GM19452 (cell line): ENCODE results near the gene KCNJ12.
"Not testable (repeated sequence)": the region's sequence is repeated elsewhere in the genome, so short reads cannot be mapped to it uniquely, and the experiment has no call there.

ENCODE experiments used
- ATAC-seq: cut with Tn5 transposase; IDR thresholded peaks from one replicate; pipeline ENCODE4 v1.9.1; 2021; ENCODE audit not compliant: unreplicated experiment

The KCNJ12 gene

GRCh38 chr17:21348926-21349261 is 27.3 kb upstream of the KCNJ12 start:
- not testable (repeated sequence) for ATAC-seq

GRCh38 chr17:21349358-21350050 is 26.7 kb upstream of the KCNJ12 start:
- ATAC-seq, result not testable (repeated sequence)

GRCh38 chr17:21350495-21350894 is 25.7 kb upstream of the KCNJ12 start:
- ATAC-seq, result not testable (repeated sequence)

GRCh38 chr17:21351366-21352065 is 24.6 kb upstream of the KCNJ12 start:
- no peak for ATAC-seq

GRCh38 chr17:21352221-21352980 is 23.8 kb upstream of the KCNJ12 start:
- no peak for ATAC-seq

- ATAC-seq, result no peak
Measured at GRCh38 chr17:21352981-21353265, 23.2 kb upstream of the KCNJ12 start.

GRCh38 chr17:21353326-21354010 is 22.7 kb upstream of the KCNJ12 start:
- ATAC-seq, result no peak

GRCh38 chr17:21354796-21355385 is 21.3 kb upstream of the KCNJ12 start:
- no peak for ATAC-seq

GRCh38 chr17:21355586-21355985 is 20.6 kb upstream of the KCNJ12 start:
- no peak for ATAC-seq

GRCh38 chr17:21356537-21357127 is 19.5 kb upstream of the KCNJ12 start:
- ATAC-seq, result no peak

GRCh38 chr17:21357281-21357680 is 18.9 kb upstream of the KCNJ12 start:
- ATAC-seq, result no peak

- no peak for ATAC-seq
Measured at GRCh38 chr17:21357696-21358656, 18.2 kb upstream of the KCNJ12 start.

- no peak for ATAC-seq
Measured at GRCh38 chr17:21358682-21359482, 17.3 kb upstream of the KCNJ12 start.

- ATAC-seq, result no peak
Measured at GRCh38 chr17:21359483-21359840, 16.7 kb upstream of the KCNJ12 start.

GRCh38 chr17:21360048-21360447 is 16.1 kb upstream of the KCNJ12 start:
- ATAC-seq, result no peak

GRCh38 chr17:21361020-21361809 is 14.9 kb upstream of the KCNJ12 start:
- ATAC-seq, result no peak

- no peak for ATAC-seq
Measured at GRCh38 chr17:21362331-21362931, 13.7 kb upstream of the KCNJ12 start.
